GM10266 (cell line): Measurements from ENCODE around the gene HPGD.

Source experiments
- DNase-seq: peaks from one replicate; pipeline ENCODE4 v3.0.0; 2012; ENCODE audit errors: extremely low spot score
- CTCF ChIP-seq: IDR thresholded peaks from 2 replicates; pipeline ENCODE4 v1.5.1; 2012; ENCODE audit warnings: mild to moderate bottlenecking, low read depth; ENCODE audit not compliant: control insufficient read depth, insufficient read depth; ENCODE audit errors: missing control alignments

HPGD gene

GRCh38 chr4:174554231-174554728 is 32.0 kb upstream of the HPGD start:
- no peak for DNase-seq
- TF ChIP-seq CTCF, result no peak

GRCh38 chr4:174553828-174554227 is 31.5 kb upstream of the HPGD start:
- no peak for TF ChIP-seq CTCF
- no peak for DNase-seq

- no peak for DNase-seq
These were observed 30.7 kb upstream of the HPGD start for GRCh38 chr4:174553031-174553430.

GRCh38 chr4:174550541-174550940 is 28.3 kb upstream of the HPGD start:
- DNase-seq, result no peak
- TF ChIP-seq CTCF, result no peak

More at GRCh38 chr4:174553031-174553430, 30.7 kb upstream of the HPGD start:
- no peak for TF ChIP-seq CTCF

- no peak for DNase-seq
- no peak for TF ChIP-seq CTCF
These were observed 27.4 kb upstream of the HPGD start for GRCh38 chr4:174549721-174550120.

GRCh38 chr4:174545268-174545667 is 23.0 kb upstream of the HPGD start:
- no peak for TF ChIP-seq CTCF
- no peak for DNase-seq

GRCh38 chr4:174544496-174544895 is 22.2 kb upstream of the HPGD start:
- no peak for TF ChIP-seq CTCF

More at GRCh38 chr4:174544496-174544895, 22.2 kb upstream of the HPGD start:
- no peak for DNase-seq
